Naive B cell (primary cell): ENCODE results near the gene DNAH12. TPM values are rescaled to one million over a fixed set of nuclear protein-coding genes. Genes with fewer than 3 reads are reported as not detected.

Source experiments
- ATAC-seq, 2 donors: fragments of 150-1000 bp; cut with Tn5 transposase; 2 replicates each; pipeline ENCODE4 v1.10.0; 2021; ENCODE audit warnings: low read depth in 2 of 2, mild to moderate bottlenecking in 2 of 2, moderate library complexity in 2 of 2
- DNase-seq: peaks from one replicate; pipeline ENCODE4 v3.0.0; 2022
- H3K27ac Mint-ChIP-seq, 6 donors: one replicate each; pipeline ENCODE4 v1.8.0; 2020 to 2022; ENCODE audit warnings: mild to moderate bottlenecking in 6 of 6, mixed read lengths in 6 of 6, moderate library complexity in 5 of 6, inconsistent platforms in 2 of 6
- H3K27me3 Mint-ChIP-seq, 3 donors: one replicate each; pipeline ENCODE4 v1.8.0; 2021 to 2022; ENCODE audit warnings: mixed read lengths in 3 of 3, mild to moderate bottlenecking in 1 of 3
- H3K36me3 Mint-ChIP-seq, 2 donors: one replicate each; pipeline ENCODE4 v1.8.0; 2020 to 2022; ENCODE audit warnings: mixed read lengths in 2 of 2, inconsistent platforms in 1 of 2, mild to moderate bottlenecking in 1 of 2
- H3K4me1 Mint-ChIP-seq, 3 donors: one replicate each; pipeline ENCODE4 v1.8.0; 2020 to 2022; ENCODE audit warnings: mixed read lengths in 3 of 3, inconsistent platforms in 1 of 3, mild to moderate bottlenecking in 1 of 3, moderate library complexity in 1 of 3
- H3K4me3 Mint-ChIP-seq, 8 donors: one replicate each; pipeline ENCODE4 v1.8.0; 2020 to 2022; ENCODE audit warnings: mild to moderate bottlenecking in 8 of 8, mixed read lengths in 8 of 8, moderate library complexity in 8 of 8, inconsistent platforms in 2 of 8
- H3K9me3 Mint-ChIP-seq, 7 donors: one replicate each; pipeline ENCODE4 v1.8.0; 2020 to 2022; ENCODE audit warnings: mixed read lengths in 7 of 7, mild to moderate bottlenecking in 5 of 7, inconsistent platforms in 2 of 7, moderate library complexity in 1 of 7
- polyA plus RNA-seq, 6 donors: library from polyadenylated mRNA; unstranded; fragments of 300-500 nt; fragmentation: Illumina TruSeq; gene quantifications; one replicate each; pipeline ENCODE4 v1.2.3, GENCODE V29; 2021; ENCODE audit warnings: low read depth in 6 of 6

DNAH12 gene
- under 1 TPM in 2 of 6 donors, not detected in 4; 0.11 to 0.71 TPM for polyA plus RNA-seq

GRCh38 chr3:57544181-57545125 lies at the start of gene DNAH12:
Gene DNAH12, minus strand, starts transcription at chr3:57544344. Its CDS starts 1,474 bp downstream, at chr3:57542870.
- H3K9me3 Mint-ChIP-seq: no peaks in the 10 kb centered on the region
- peaks cover 10 to 21% (median 12%) of the 10 kb centered on the region in 3 donors for H3K4me1 Mint-ChIP-seq
- H3K4me3 Mint-ChIP-seq: peak within 1 kb of the TSS in 6 of 8 donors; percentile 61 to 84 (median 74)
- no peaks in the 10 kb centered on the region for H3K36me3 Mint-ChIP-seq
- DNase-seq: peak; percentile 24
- ATAC-seq: peak; percentile 88
- H3K27me3 Mint-ChIP-seq: no peaks in the 10 kb centered on the region
- peak within 1 kb of the TSS in 2 of 6 donors; percentile 61 to 78 for H3K27ac Mint-ChIP-seq

GRCh38 chr3:57592306-57592705 lies 48.2 kb upstream of the DNAH12 start:
- ATAC-seq: no peak
- H3K27me3 Mint-ChIP-seq: no peaks in the 10 kb centered on the region
- H3K4me1 Mint-ChIP-seq: peaks cover 16 to 50% (median 40%) of the 10 kb centered on the region in 3 donors
- peak overlapping the region in 1 of 8 donors; percentile 70 for H3K4me3 Mint-ChIP-seq
- no peak overlapping the region for H3K27ac Mint-ChIP-seq
- H3K36me3 Mint-ChIP-seq: peaks cover 0 to 7% of the 10 kb centered on the region in 2 donors
- H3K9me3 Mint-ChIP-seq: no peaks in the 10 kb centered on the region
- DNase-seq: no peak

GRCh38 chr3:57587905-57588304 lies 43.8 kb upstream of the DNAH12 start:
- ATAC-seq: no peak
- no peaks in the 10 kb centered on the region for H3K27me3 Mint-ChIP-seq
- peaks cover 6 to 35% (median 19%) of the 10 kb centered on the region in 3 donors for H3K4me1 Mint-ChIP-seq
- H3K4me3 Mint-ChIP-seq: no peak overlapping the region
- no peak overlapping the region for H3K27ac Mint-ChIP-seq
- no peaks in the 10 kb centered on the region for H3K9me3 Mint-ChIP-seq
- H3K36me3 Mint-ChIP-seq: no peaks in the 10 kb centered on the region
- no peak for DNase-seq

GRCh38 chr3:57586778-57587177 lies 42.6 kb upstream of the DNAH12 start:
- DNase-seq: no peak
- Mint-ChIP-seq H3K27me3 (no peaks in the 10 kb centered on the region), H3K4me3 (no peak overlapping the region), H3K4me1 (peaks cover 6 to 38% (median 22%) of the 10 kb centered on the region in 3 donors), H3K9me3 (no peaks in the 10 kb centered on the region), H3K27ac (peak overlapping the region in 1 of 6 donors; percentile 76), H3K36me3 (no peaks in the 10 kb centered on the region)
- no peak for ATAC-seq

GRCh38 chr3:57583544-57583943 lies 39.4 kb upstream of the DNAH12 start:
- H3K27me3 Mint-ChIP-seq: no peaks in the 10 kb centered on the region
- no peaks in the 10 kb centered on the region for H3K36me3 Mint-ChIP-seq
- no peak overlapping the region for H3K4me3 Mint-ChIP-seq
- H3K4me1 Mint-ChIP-seq: peaks cover 6 to 33% (median 22%) of the 10 kb centered on the region in 3 donors
- no peak for ATAC-seq
- H3K9me3 Mint-ChIP-seq: no peaks in the 10 kb centered on the region
- no peak for DNase-seq
- H3K27ac Mint-ChIP-seq: peak overlapping the region in 3 of 6 donors; percentile 26 to 48 (median 34)

GRCh38 chr3:57582474-57583168 lies 38.5 kb upstream of the DNAH12 start:
- H3K36me3 Mint-ChIP-seq: no peaks in the 10 kb centered on the region
- DNase-seq (peak; percentile 17), ATAC-seq (peak; percentile 67 to 73)
- no peak overlapping the region for H3K4me3 Mint-ChIP-seq
- no peaks in the 10 kb centered on the region for H3K9me3 Mint-ChIP-seq
- H3K27ac Mint-ChIP-seq: peak overlapping the region in 3 of 6 donors; percentile 54 to 87 (median 69)
- no peaks in the 10 kb centered on the region for H3K27me3 Mint-ChIP-seq
- H3K4me1 Mint-ChIP-seq: peaks cover 6 to 34% (median 21%) of the 10 kb centered on the region in 3 donors

- Mint-ChIP-seq H3K9me3 (no peaks in the 10 kb centered on the region), H3K4me3 (no peak overlapping the region), H3K4me1 (peaks cover 7 to 21% (median 15%) of the 10 kb centered on the region in 3 donors), H3K27me3 (no peaks in the 10 kb centered on the region), H3K36me3 (peaks cover 7 to 16% of the 10 kb centered on the region in 2 donors), H3K27ac (peak overlapping the region in 4 of 6 donors; percentile 50 to 77 (median 74))
- no peak for DNase-seq
- no peak for ATAC-seq
These were observed 33.7 kb upstream of the DNAH12 start for GRCh38 chr3:57577801-57578200.

GRCh38 chr3:57575966-57576626 lies 32.0 kb upstream of the DNAH12 start:
- Mint-ChIP-seq H3K9me3 (no peaks in the 10 kb centered on the region), H3K4me3 (no peak overlapping the region), H3K27ac (peak overlapping the region in 1 of 6 donors; percentile 23), H3K27me3 (no peaks in the 10 kb centered on the region), H3K36me3 (peaks cover 14 to 16% of the 10 kb centered on the region in 2 donors), H3K4me1 (peaks cover 7 to 22% (median 12%) of the 10 kb centered on the region in 3 donors)
- no peak for ATAC-seq
- DNase-seq: no peak

GRCh38 chr3:57572096-57572495 lies 28.0 kb upstream of the DNAH12 start:
- no peak overlapping the region for H3K4me3 Mint-ChIP-seq
- DNase-seq (no peak), ATAC-seq (no peak)
- H3K4me1 Mint-ChIP-seq: peaks cover 2 to 13% (median 2%) of the 10 kb centered on the region in 3 donors
- no peak overlapping the region for H3K27ac Mint-ChIP-seq
- no peaks in the 10 kb centered on the region for H3K9me3 Mint-ChIP-seq
- H3K36me3 Mint-ChIP-seq: peaks cover 11% of the 10 kb centered on the region in 2 donors
- H3K27me3 Mint-ChIP-seq: no peaks in the 10 kb centered on the region

- no peaks in the 10 kb centered on the region for H3K9me3 Mint-ChIP-seq
- H3K36me3 Mint-ChIP-seq: peaks cover 7 to 8% of the 10 kb centered on the region in 2 donors
- H3K4me3 Mint-ChIP-seq: no peak overlapping the region
- no peaks in the 10 kb centered on the region for H3K27me3 Mint-ChIP-seq
- DNase-seq (no peak), ATAC-seq (no peak)
- peaks cover 0 to 5% (median 0%) of the 10 kb centered on the region in 3 donors for H3K4me1 Mint-ChIP-seq
- peak overlapping the region in 3 of 6 donors; percentile 35 to 76 (median 38) for H3K27ac Mint-ChIP-seq
These were observed 26.7 kb upstream of the DNAH12 start for GRCh38 chr3:57570878-57571277.

- ATAC-seq (no peak), DNase-seq (no peak)
- Mint-ChIP-seq H3K9me3 (no peaks in the 10 kb centered on the region), H3K36me3 (peaks cover 7 to 8% of the 10 kb centered on the region in 2 donors), H3K4me3 (no peak overlapping the region), H3K4me1 (peaks cover 0 to 4% (median 0%) of the 10 kb centered on the region in 3 donors), H3K27ac (peak overlapping the region in 2 of 6 donors; percentile 29 to 60), H3K27me3 (no peaks in the 10 kb centered on the region)
These were observed 25.8 kb upstream of the DNAH12 start for GRCh38 chr3:57569859-57570450.

GRCh38 chr3:57559526-57559925 lies 15.4 kb upstream of the DNAH12 start:
- no peaks in the 10 kb centered on the region for H3K36me3 Mint-ChIP-seq
- H3K27me3 Mint-ChIP-seq: no peaks in the 10 kb centered on the region
- no peak overlapping the region for H3K27ac Mint-ChIP-seq
- H3K4me3 Mint-ChIP-seq: peak overlapping the region in 2 of 8 donors; percentile 30 to 72
- H3K9me3 Mint-ChIP-seq: no peaks in the 10 kb centered on the region
- DNase-seq: no peak
- H3K4me1 Mint-ChIP-seq: peaks cover 28 to 39% (median 30%) of the 10 kb centered on the region in 3 donors
- no peak for ATAC-seq
